ENCODE data around the gene PCK2.
A peak's percentile ranks its signal among the peaks of the same experiment; 100 is the strongest.

Gene PCK2

GRCh38 chr14:24135584-24135833, 41.4 kb downstream of the PCK2 start:
- no peak for DNase-seq (ENCODE audit: low spot score)
- no peak for TF ChIP-seq CTCF (IDR thresholded peaks at IDR 0.05; ENCODE audit: borderline replicate concordance, control extremely low read depth, extremely low read depth, insufficient read depth, missing control alignments)
- in situ Hi-C loops (cut with MboI; ENCODE audit: low sequenced_read_pairs, unreplicated experiment), result no loop called here

GRCh38 chr14:24135834-24136683, 41.9 kb downstream of the PCK2 start, which contains the start of gene PSME1:
Gene PSME1 (plus strand): TSS chr14:24136194. CDS start chr14:24136263, 69 bp downstream.
- no peak for TF ChIP-seq CTCF (IDR thresholded peaks at IDR 0.05; ENCODE audit: borderline replicate concordance, control extremely low read depth, extremely low read depth, insufficient read depth, missing control alignments)
- in situ Hi-C loops (cut with MboI; ENCODE audit: low sequenced_read_pairs, unreplicated experiment), result no loop called here
- DNase-seq (ENCODE audit: low spot score), result peak; percentile 97

- in situ Hi-C loops (cut with MboI; ENCODE audit: low sequenced_read_pairs, unreplicated experiment), result no loop called here
- no peak for DNase-seq (ENCODE audit: low spot score)
- no peak for TF ChIP-seq CTCF (IDR thresholded peaks at IDR 0.05; ENCODE audit: borderline replicate concordance, control extremely low read depth, extremely low read depth, insufficient read depth, missing control alignments)
Observed at GRCh38 chr14:24136684-24137528, 42.8 kb downstream of the PCK2 start.

- no peak for TF ChIP-seq CTCF (IDR thresholded peaks at IDR 0.05; ENCODE audit: borderline replicate concordance, control extremely low read depth, extremely low read depth, insufficient read depth, missing control alignments)
- no peak for DNase-seq (ENCODE audit: low spot score)
- in situ Hi-C loops (cut with MboI; ENCODE audit: low sequenced_read_pairs, unreplicated experiment), result no loop called here
Observed at GRCh38 chr14:24137529-24138395, 43.7 kb downstream of the PCK2 start.

- no peak for TF ChIP-seq CTCF (IDR thresholded peaks at IDR 0.05; ENCODE audit: borderline replicate concordance, control extremely low read depth, extremely low read depth, insufficient read depth, missing control alignments)
- in situ Hi-C loops (cut with MboI; ENCODE audit: low sequenced_read_pairs, unreplicated experiment), result no loop called here
- no peak for DNase-seq (ENCODE audit: low spot score)
Observed at GRCh38 chr14:24138396-24139271, 44.5 kb downstream of the PCK2 start.
